DOHH2 (cell line): ENCODE data around the gene SENP1.

Experiments used
- H3F3A ChIP-seq: fragments of 200-600 bp; sonication (generic), shearing (Covaris generic); 2 replicates; pipeline ENCODE4 v1.6.0; 2016; ENCODE audit warnings: antibody characterized with exemption, mild to moderate bottlenecking; ENCODE audit not compliant: control insufficient read depth, insufficient read depth
- H3K27ac ChIP-seq: fragments of 200-600 bp; sonication (generic); 2 replicates; pipeline ENCODE4 v1.5.1; 2014; ENCODE audit warnings: low read depth, mild to moderate bottlenecking, low read length, moderate library complexity
- H3K27me3 ChIP-seq: fragments of 200-600 bp; sonication (generic); 2 replicates; pipeline ENCODE4 v1.6.1; 2014; ENCODE audit warnings: mild to moderate bottlenecking, low read length, mixed read lengths; ENCODE audit not compliant: control insufficient read depth
- H3K36me3 ChIP-seq: fragments of 200-600 bp; sonication (generic); 2 replicates; pipeline ENCODE4 v1.6.1; 2014; ENCODE audit warnings: mild to moderate bottlenecking, low read length, moderate library complexity, mixed read lengths; ENCODE audit not compliant: control insufficient read depth
- H3K4me1 ChIP-seq: fragments of 200-600 bp; sonication (generic); 2 replicates; pipeline ENCODE4 v1.6.1; 2014; ENCODE audit warnings: mild to moderate bottlenecking, low read length, mixed read lengths; ENCODE audit not compliant: control insufficient read depth
- H3K4me2 ChIP-seq: fragments of 200-600 bp; sonication (generic); 2 replicates; pipeline ENCODE4 v1.6.0; 2014; ENCODE audit warnings: mild to moderate bottlenecking, low read length, moderate library complexity
- H3K4me3 ChIP-seq: fragments of 200-600 bp; sonication (generic); 2 replicates; pipeline ENCODE4 v1.5.1; 2014; ENCODE audit warnings: mild to moderate bottlenecking, low read length, mixed read lengths
- H3K79me2 ChIP-seq: fragments of 200-600 bp; sonication (generic); 2 replicates; pipeline ENCODE4 v1.6.1; 2014; ENCODE audit warnings: mild to moderate bottlenecking, low read length, mixed read lengths; ENCODE audit not compliant: control insufficient read depth
- H3K9me2 ChIP-seq: fragments of 200-600 bp; sonication (generic); replicated peaks from 2 replicates; pipeline ENCODE4 v1.6.1; 2014; ENCODE audit warnings: mild to moderate bottlenecking, low read length, mixed read lengths; ENCODE audit not compliant: control insufficient read depth
- H3K9me3 ChIP-seq: fragments of 200-600 bp; sonication (generic); 2 replicates; pipeline ENCODE4 v1.6.1; 2014; ENCODE audit warnings: antibody characterized with exemption, low read length, mixed read lengths; ENCODE audit not compliant: control insufficient read depth, insufficient read depth
- H4K20me1 ChIP-seq: fragments of 200-600 bp; sonication (generic); 2 replicates; pipeline ENCODE4 v1.6.0; 2014; ENCODE audit warnings: low read depth, mild to moderate bottlenecking, antibody characterized with exemption, low read length, moderate library complexity; ENCODE audit not compliant: control insufficient read depth, insufficient read depth
- EZH2phosphoT487 ChIP-seq: fragments of 200-600 bp; sonication (generic); IDR thresholded peaks from 2 replicates; pipeline ENCODE4 v1.6.1; 2017; ENCODE audit warnings: borderline replicate concordance, mild to moderate bottlenecking, antibody characterized with exemption, low read length, moderate library complexity, mixed read lengths
- TF ChIP-seq, protein P1 (sequence below): fragments of 200-600 bp; sonication (generic); IDR thresholded peaks from one replicate; pipeline ENCODE4 v1.5.1; 2014; ENCODE audit warnings: antibody characterized with exemption, mild to moderate bottlenecking, low read depth, low read length; ENCODE audit not compliant: poor library complexity, severe bottlenecking

The SENP1 gene

DNA sequence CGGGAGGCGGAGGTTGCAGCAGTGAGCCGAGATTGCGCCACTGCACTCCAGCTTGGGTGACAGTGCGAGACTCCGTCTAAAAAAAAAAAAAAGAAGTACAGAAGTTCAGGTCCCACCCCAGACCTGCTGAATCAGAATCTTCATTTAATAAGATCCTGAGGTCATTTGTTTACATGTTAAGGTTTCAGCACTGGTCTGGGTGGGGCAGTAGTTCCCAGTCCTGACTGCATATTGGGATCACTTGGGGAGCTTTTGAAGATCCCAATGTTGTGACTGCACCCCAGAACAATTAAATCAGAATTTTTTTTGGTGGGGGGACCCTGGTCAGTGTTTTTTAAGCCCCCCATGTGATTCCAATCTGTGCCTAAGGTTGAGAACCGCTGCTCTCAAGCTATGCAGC lies 89.9 kb downstream of the SENP1 start:
- Histone ChIP-seq H3F3A (no peaks in the 10 kb centered on the region), H3K4me3 (no peak overlapping the region), H3K9me3 (no peaks in the 10 kb centered on the region), H3K79me2 (no peaks in the 10 kb centered on the region), H3K27ac (no peak overlapping the region), H3K27me3 (peaks cover 11% of the 10 kb centered on the region; the same call in 1 of the 2 replicates), H3K4me2 (no peak overlapping the region), H3K4me1 (no peaks in the 10 kb centered on the region), H3K36me3 (no peaks in the 10 kb centered on the region), H4K20me1 (no peaks in the 10 kb centered on the region), H3K9me2 (no peaks in the 10 kb centered on the region)
- no peak for TF ChIP-seq EZH2phosphoT487
- TF ChIP-seq, protein P1, sequence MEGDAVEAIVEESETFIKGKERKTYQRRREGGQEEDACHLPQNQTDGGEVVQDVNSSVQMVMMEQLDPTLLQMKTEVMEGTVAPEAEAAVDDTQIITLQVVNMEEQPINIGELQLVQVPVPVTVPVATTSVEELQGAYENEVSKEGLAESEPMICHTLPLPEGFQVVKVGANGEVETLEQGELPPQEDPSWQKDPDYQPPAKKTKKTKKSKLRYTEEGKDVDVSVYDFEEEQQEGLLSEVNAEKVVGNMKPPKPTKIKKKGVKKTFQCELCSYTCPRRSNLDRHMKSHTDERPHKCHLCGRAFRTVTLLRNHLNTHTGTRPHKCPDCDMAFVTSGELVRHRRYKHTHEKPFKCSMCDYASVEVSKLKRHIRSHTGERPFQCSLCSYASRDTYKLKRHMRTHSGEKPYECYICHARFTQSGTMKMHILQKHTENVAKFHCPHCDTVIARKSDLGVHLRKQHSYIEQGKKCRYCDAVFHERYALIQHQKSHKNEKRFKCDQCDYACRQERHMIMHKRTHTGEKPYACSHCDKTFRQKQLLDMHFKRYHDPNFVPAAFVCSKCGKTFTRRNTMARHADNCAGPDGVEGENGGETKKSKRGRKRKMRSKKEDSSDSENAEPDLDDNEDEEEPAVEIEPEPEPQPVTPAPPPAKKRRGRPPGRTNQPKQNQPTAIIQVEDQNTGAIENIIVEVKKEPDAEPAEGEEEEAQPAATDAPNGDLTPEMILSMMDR: no peak

DNA sequence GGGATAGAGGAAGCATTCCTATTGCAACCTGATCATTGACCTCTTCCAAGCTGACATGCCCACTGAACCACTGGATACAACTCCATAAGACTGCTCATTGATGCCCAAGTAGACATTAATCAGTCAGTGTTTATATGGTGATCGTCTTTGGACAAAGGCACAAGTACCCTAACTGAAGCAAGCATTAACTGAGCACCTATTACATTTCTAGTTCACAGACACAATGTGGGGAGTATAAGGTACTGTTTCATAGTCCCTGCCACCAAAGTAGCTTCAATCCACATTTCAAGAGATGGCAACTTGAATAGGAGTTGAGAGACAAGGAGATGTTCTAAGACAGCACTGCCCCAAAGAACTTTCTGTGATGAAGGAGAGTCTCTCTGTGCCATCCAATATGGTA lies 90.8 kb downstream of the SENP1 start:
- Histone ChIP-seq H3K4me1 (no peaks in the 10 kb centered on the region), H3K9me2 (no peaks in the 10 kb centered on the region), H3K27ac (no peak overlapping the region), H3F3A (no peaks in the 10 kb centered on the region), H3K9me3 (no peaks in the 10 kb centered on the region), H3K27me3 (peaks cover 11% of the 10 kb centered on the region; the same call in 1 of the 2 replicates), H4K20me1 (no peaks in the 10 kb centered on the region), H3K4me2 (no peak overlapping the region), H3K79me2 (no peaks in the 10 kb centered on the region), H3K36me3 (no peaks in the 10 kb centered on the region), H3K4me3 (no peak overlapping the region)
- TF ChIP-seq EZH2phosphoT487: no peak
- TF ChIP-seq, protein P1: no peak

DNA sequence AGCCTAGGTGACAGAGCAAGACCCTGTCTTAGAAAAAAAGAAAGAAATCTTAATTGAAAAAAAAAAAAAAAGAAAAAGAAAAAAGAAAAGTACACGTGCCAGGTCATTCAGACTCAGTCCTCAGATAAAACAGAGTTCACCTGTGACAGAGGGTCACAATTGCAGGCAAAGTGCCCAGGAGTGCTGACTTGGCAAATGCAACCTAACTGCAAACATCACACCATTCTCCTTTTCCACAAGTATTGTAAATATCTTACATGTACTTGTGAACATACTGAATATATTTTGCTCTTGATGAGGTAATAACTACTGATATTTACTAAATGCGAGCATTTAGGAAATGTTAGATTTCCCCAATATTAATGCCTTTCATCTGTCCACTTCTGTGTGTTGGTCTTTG lies 92.6 kb downstream of the SENP1 start:
- no peak for TF ChIP-seq EZH2phosphoT487
- TF ChIP-seq, protein P1: no peak
- no peak overlapping the region for H3K27ac ChIP-seq
- no peaks in the 10 kb centered on the region for H3K9me2 ChIP-seq
- no peak overlapping the region for H3K4me3 ChIP-seq
- peaks cover 14% of the 10 kb centered on the region; the same call in 1 of the 2 replicates for H3K27me3 ChIP-seq
- no peak overlapping the region for H3K4me2 ChIP-seq
- H3K9me3 ChIP-seq: no peaks in the 10 kb centered on the region
- no peaks in the 10 kb centered on the region for H4K20me1 ChIP-seq
- H3K4me1 ChIP-seq: no peaks in the 10 kb centered on the region
- no peaks in the 10 kb centered on the region for H3K36me3 ChIP-seq
- no peaks in the 10 kb centered on the region for H3K79me2 ChIP-seq
- H3F3A ChIP-seq: no peaks in the 10 kb centered on the region

DNA sequence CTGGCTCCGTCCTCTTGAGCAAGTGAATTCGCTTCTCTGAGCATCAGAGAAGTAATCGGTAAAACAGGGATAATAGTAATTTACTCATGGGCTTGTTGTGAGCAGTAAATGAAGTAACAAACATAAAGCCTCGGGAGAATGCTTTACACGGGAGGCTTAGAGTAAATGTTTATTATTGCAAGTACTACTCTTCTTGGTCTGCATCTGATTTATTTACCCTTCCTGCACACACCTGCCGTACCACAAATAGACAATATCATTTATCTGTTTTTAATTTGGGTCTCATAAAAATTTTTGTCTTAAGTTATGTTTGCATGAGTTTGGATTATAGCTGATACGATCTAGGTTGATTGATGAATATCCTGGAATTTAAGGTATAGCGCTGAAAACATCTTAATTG lies 93.8 kb downstream of the SENP1 start:
- Histone ChIP-seq H3K4me1 (no peaks in the 10 kb centered on the region), H3K4me2 (no peak overlapping the region), H3F3A (no peaks in the 10 kb centered on the region), H4K20me1 (no peaks in the 10 kb centered on the region), H3K4me3 (no peak overlapping the region), H3K79me2 (no peaks in the 10 kb centered on the region), H3K27ac (no peak overlapping the region), H3K27me3 (peaks cover 14% of the 10 kb centered on the region; the same call in 1 of the 2 replicates), H3K9me3 (no peaks in the 10 kb centered on the region), H3K9me2 (no peaks in the 10 kb centered on the region), H3K36me3 (no peaks in the 10 kb centered on the region)
- TF ChIP-seq, protein P1: no peak
- TF ChIP-seq EZH2phosphoT487: no peak
